ENCODE data around the gene SMAD3. TPM values are rescaled to one million over a fixed set of nuclear protein-coding genes. Genes with fewer than 3 reads are reported as not detected.

SMAD3 gene
- total and polyA plus RNA-seq, 10 of the 15 experiments (the other 5 are each of a cell fraction or from before 2014, with no cell fraction given): 5.6 to 43.2 (median 16.0) TPM

DNA sequence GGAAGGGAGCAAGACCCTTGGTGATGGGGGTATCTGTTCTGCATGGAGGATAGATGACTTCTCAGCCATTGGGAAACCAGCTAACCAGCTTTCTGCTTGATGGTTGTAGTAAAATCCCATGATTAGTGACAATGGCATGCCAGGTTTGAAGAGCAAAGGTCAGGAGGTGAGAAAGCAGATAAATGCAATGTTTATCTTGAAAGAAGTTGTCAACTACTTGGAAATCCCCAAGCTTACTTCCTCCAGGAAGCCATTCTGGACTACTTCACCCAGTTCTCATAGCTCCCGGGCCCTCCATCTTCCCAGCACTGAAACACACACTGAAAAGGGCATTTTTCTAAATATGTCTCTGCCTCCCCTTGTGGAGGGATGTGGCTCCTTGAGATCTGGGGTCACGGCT is 51.3 kb downstream of the SMAD3 start:
- no TSS peak for BruUV-seq (replicated peaks)
- intact Hi-C loops (cut with micrococcal nuclease; ENCODE audit: unreplicated experiment) (loop anchor here (5.0 kb wide), 1 partner anchor 34 kb away; no protein-coding TSS in a partner anchor), in situ Hi-C loops (cut with MboI) (no loop called here)
- Histone ChIP-seq H3K27ac (ENCODE audit: control insufficient read depth, insufficient read depth) (peak overlapping the region; percentile 81), H3K79me2 (ENCODE audit: control insufficient read depth, insufficient read depth, low read length) (peaks cover 68% of the 10 kb centered on the region), H3K4me2 (ENCODE audit: control insufficient read depth, insufficient read depth) (peak overlapping the region; percentile 70), H4K20me1 (ENCODE audit: control insufficient read depth, insufficient read depth) (no peaks in the 10 kb centered on the region), H3K36me3 (ENCODE audit: control insufficient read depth in 2 of 2, insufficient read depth in 2 of 2, low read length in 1 of 2) (peaks cover 0 to 5% of the 10 kb centered on the region in 2 experiments; a peak in 2 of 4 replicates), H3K27me3 (replicated peaks in 1 of 2; ENCODE audit: control insufficient read depth in 2 of 2, insufficient read depth in 2 of 2, low read length in 1 of 2) (no peaks in the 10 kb centered on the region), H3K9me3 (replicated peaks; ENCODE audit: control insufficient read depth, insufficient read depth, low read length) (no peaks in the 10 kb centered on the region; the same call in 2 of the 3 replicates), H3K9ac (ENCODE audit: control insufficient read depth, insufficient read depth, low read length) (no peak overlapping the region; the same call in 1 of the 2 replicates), H2AFZ (ENCODE audit: control insufficient read depth, low read depth, low read length) (no peak overlapping the region), H3K4me1 (ENCODE audit: control insufficient read depth, insufficient read depth, low read length) (peaks cover 50% of the 10 kb centered on the region), H3K4me3 (no peak overlapping the region)
- no peak for DNase-seq (ENCODE audit: low read depth, low spot score)
- WGBS (ENCODE audit: insufficient coverage, insufficient replicate concordance, low lambda C conversion rate, missing lambda C conversion rate): 26% methylated on average over 2 of the region's 2 CpGs
- ChIA-PET RAD21 (ENCODE audit: unreplicated experiment) (interaction anchor here (1.0 to 7.2 kb wide), 16 partner anchors 10 to 170 kb away, joined by 3 to 57 read pairs (median 5); no protein-coding TSS in a partner anchor), SMC1A (ENCODE audit: uncharacterized antibody, unreplicated experiment) (interaction anchor here (0.7 to 14.1 kb wide), 13 partner anchors 10 to 137 kb away, joined by 3 to 179 read pairs (median 6); partner anchors contain the start of gene AAGAB), CTCF (interaction anchor here (0.6 to 2.9 kb wide), 8 partner anchors 12 to 123 kb away, joined by 3 to 6 read pairs (median 3); no protein-coding TSS in a partner anchor), POLR2A (interaction anchor here (1.0 to 1.7 kb wide), 8 partner anchors 10 to 35 kb away, joined by 3 to 5 read pairs (median 4); no protein-coding TSS in a partner anchor)
- peak; percentile 9; the same call in 2 of the 3 replicates for ATAC-seq
- FAIRE-seq: peak; percentile 7
- TF ChIP-seq, protein P1, sequence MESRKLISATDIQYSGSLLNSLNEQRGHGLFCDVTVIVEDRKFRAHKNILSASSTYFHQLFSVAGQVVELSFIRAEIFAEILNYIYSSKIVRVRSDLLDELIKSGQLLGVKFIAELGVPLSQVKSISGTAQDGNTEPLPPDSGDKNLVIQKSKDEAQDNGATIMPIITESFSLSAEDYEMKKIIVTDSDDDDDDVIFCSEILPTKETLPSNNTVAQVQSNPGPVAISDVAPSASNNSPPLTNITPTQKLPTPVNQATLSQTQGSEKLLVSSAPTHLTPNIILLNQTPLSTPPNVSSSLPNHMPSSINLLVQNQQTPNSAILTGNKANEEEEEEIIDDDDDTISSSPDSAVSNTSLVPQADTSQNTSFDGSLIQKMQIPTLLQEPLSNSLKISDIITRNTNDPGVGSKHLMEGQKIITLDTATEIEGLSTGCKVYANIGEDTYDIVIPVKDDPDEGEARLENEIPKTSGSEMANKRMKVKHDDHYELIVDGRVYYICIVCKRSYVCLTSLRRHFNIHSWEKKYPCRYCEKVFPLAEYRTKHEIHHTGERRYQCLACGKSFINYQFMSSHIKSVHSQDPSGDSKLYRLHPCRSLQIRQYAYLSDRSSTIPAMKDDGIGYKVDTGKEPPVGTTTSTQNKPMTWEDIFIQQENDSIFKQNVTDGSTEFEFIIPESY (IDR thresholded peaks at IDR 0.05): no peak
- no peak for TF ChIP-seq ZZZ3 (IDR thresholded peaks at IDR 0.05; ENCODE audit: control insufficient read depth, insufficient read length, low read depth)
- TF ChIP-seq SP1 (IDR thresholded peaks at IDR 0.05; ENCODE audit: low read depth, low read length): no peak
- TF ChIP-seq, protein P2, sequence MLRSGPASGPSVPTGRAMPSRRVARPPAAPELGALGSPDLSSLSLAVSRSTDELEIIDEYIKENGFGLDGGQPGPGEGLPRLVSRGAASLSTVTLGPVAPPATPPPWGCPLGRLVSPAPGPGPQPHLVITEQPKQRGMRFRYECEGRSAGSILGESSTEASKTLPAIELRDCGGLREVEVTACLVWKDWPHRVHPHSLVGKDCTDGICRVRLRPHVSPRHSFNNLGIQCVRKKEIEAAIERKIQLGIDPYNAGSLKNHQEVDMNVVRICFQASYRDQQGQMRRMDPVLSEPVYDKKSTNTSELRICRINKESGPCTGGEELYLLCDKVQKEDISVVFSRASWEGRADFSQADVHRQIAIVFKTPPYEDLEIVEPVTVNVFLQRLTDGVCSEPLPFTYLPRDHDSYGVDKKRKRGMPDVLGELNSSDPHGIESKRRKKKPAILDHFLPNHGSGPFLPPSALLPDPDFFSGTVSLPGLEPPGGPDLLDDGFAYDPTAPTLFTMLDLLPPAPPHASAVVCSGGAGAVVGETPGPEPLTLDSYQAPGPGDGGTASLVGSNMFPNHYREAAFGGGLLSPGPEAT (IDR thresholded peaks at IDR 0.05; ENCODE audit: low read depth): peak; percentile 49; the same call in 1 of the 2 replicates
- TF ChIP-seq SUPT20H (IDR thresholded peaks at IDR 0.05; ENCODE audit: borderline replicate concordance, control insufficient read depth, low read depth, low read length): no peak
- TF ChIP-seq NR2F1 (conservative IDR thresholded peaks at IDR 0.05): peak; percentile 83
- no peak for TF ChIP-seq RFX5 (IDR thresholded peaks at IDR 0.05; ENCODE audit: low read depth, low read length)
- TF ChIP-seq SREBF1 (IDR thresholded peaks at IDR 0.05; ENCODE audit: low read length): no peak
- TF ChIP-seq RUNX3 (IDR thresholded peaks at IDR 0.05; ENCODE audit: low read length): no peak; the same call in 1 of the 2 replicates
- TF ChIP-seq, protein P3, sequence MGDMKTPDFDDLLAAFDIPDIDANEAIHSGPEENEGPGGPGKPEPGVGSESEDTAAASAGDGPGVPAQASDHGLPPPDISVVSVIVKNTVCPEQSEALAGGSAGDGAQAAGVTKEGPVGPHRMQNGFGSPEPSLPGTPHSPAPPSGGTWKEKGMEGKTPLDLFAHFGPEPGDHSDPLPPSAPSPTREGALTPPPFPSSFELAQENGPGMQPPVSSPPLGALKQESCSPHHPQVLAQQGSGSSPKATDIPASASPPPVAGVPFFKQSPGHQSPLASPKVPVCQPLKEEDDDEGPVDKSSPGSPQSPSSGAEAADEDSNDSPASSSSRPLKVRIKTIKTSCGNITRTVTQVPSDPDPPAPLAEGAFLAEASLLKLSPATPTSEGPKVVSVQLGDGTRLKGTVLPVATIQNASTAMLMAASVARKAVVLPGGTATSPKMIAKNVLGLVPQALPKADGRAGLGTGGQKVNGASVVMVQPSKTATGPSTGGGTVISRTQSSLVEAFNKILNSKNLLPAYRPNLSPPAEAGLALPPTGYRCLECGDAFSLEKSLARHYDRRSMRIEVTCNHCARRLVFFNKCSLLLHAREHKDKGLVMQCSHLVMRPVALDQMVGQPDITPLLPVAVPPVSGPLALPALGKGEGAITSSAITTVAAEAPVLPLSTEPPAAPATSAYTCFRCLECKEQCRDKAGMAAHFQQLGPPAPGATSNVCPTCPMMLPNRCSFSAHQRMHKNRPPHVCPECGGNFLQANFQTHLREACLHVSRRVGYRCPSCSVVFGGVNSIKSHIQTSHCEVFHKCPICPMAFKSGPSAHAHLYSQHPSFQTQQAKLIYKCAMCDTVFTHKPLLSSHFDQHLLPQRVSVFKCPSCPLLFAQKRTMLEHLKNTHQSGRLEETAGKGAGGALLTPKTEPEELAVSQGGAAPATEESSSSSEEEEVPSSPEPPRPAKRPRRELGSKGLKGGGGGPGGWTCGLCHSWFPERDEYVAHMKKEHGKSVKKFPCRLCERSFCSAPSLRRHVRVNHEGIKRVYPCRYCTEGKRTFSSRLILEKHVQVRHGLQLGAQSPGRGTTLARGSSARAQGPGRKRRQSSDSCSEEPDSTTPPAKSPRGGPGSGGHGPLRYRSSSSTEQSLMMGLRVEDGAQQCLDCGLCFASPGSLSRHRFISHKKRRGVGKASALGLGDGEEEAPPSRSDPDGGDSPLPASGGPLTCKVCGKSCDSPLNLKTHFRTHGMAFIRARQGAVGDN (IDR thresholded peaks at IDR 0.05): peak; percentile 72
- TF ChIP-seq ZNF217 (IDR thresholded peaks at IDR 0.05): no peak
- TF ChIP-seq, protein P4, sequence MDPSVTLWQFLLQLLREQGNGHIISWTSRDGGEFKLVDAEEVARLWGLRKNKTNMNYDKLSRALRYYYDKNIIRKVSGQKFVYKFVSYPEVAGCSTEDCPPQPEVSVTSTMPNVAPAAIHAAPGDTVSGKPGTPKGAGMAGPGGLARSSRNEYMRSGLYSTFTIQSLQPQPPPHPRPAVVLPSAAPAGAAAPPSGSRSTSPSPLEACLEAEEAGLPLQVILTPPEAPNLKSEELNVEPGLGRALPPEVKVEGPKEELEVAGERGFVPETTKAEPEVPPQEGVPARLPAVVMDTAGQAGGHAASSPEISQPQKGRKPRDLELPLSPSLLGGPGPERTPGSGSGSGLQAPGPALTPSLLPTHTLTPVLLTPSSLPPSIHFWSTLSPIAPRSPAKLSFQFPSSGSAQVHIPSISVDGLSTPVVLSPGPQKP (IDR thresholded peaks at IDR 0.05; ENCODE audit: low read depth, low read length): no peak
- no peak for TF ChIP-seq RAD21 (IDR thresholded peaks at IDR 0.05; ENCODE audit: insufficient read depth, low read depth, low read length)
- no peak for TF ChIP-seq BACH1 (IDR thresholded peaks at IDR 0.05; ENCODE audit: borderline replicate concordance)
- TF ChIP-seq IKZF2 (IDR thresholded peaks at IDR 0.05): peak in 1 of 2 experiments; percentile 25; a peak in 1 of 4 replicates
- peak; percentile 74 for TF ChIP-seq YY1 (IDR thresholded peaks at IDR 0.05; ENCODE audit: low read depth, low read length)
